ENCODE measurements around the gene NR2F6.
"Not testable (repeated sequence)": the region's sequence is repeated elsewhere in the genome, so short reads cannot be mapped to it uniquely, and the experiment has no call there.

NR2F6 gene

GRCh38 chr19:17194608-17195007 is 51.1 kb downstream of the NR2F6 start:
- no peaks in the 10 kb centered on the region for H4K20me1 ChIP-seq (ENCODE audit: insufficient read depth)
- no peak overlapping the region for H3K27ac ChIP-seq
- H2AFZ ChIP-seq (ENCODE audit: low read depth) = no peak overlapping the region
- no peak overlapping the region for H3K4me3 ChIP-seq (IDR thresholded peaks at IDR 0.05; ENCODE audit: insufficient read depth, low read depth, low read length)
- no peaks in the 10 kb centered on the region for H3K36me3 ChIP-seq (ENCODE audit: insufficient read depth)
- no peaks in the 10 kb centered on the region for H3K27me3 ChIP-seq (ENCODE audit: insufficient read depth, low read depth)
- H3K4me2 ChIP-seq = no peak overlapping the region
- TF ChIP-seq CTCF (conservative IDR thresholded peaks at IDR 0.05; ENCODE audit: low read depth, low read length) = no peak
- no peak overlapping the region for H3K9ac ChIP-seq
- no peaks in the 10 kb centered on the region for H3K79me2 ChIP-seq (ENCODE audit: insufficient read depth, low read depth)
- no peaks in the 10 kb centered on the region for H3K4me1 ChIP-seq (ENCODE audit: low read depth, poor library complexity, severe bottlenecking)

- H3K79me2 ChIP-seq (ENCODE audit: insufficient read depth, low read depth) = no peaks in the 10 kb centered on the region
- no peak for TF ChIP-seq CTCF (conservative IDR thresholded peaks at IDR 0.05; ENCODE audit: low read depth, low read length)
- H3K36me3 ChIP-seq (ENCODE audit: insufficient read depth) = no peaks in the 10 kb centered on the region
- no peaks in the 10 kb centered on the region for H4K20me1 ChIP-seq (ENCODE audit: insufficient read depth)
- no peak overlapping the region for H3K27ac ChIP-seq
- H2AFZ ChIP-seq (ENCODE audit: low read depth) = no peak overlapping the region
- H3K4me2 ChIP-seq = no peak overlapping the region
- H3K4me1 ChIP-seq (ENCODE audit: low read depth, poor library complexity, severe bottlenecking) = no peaks in the 10 kb centered on the region
- no peaks in the 10 kb centered on the region for H3K27me3 ChIP-seq (ENCODE audit: insufficient read depth, low read depth)
- H3K9ac ChIP-seq = no peak overlapping the region
- no peak overlapping the region for H3K4me3 ChIP-seq (IDR thresholded peaks at IDR 0.05; ENCODE audit: insufficient read depth, low read depth, low read length)
Observed at GRCh38 chr19:17192751-17193150, 53.0 kb downstream of the NR2F6 start.

- H2AFZ ChIP-seq (ENCODE audit: low read depth); H4K20me1 ChIP-seq (ENCODE audit: insufficient read depth); H3K27me3 ChIP-seq (ENCODE audit: insufficient read depth, low read depth); H3K4me3 ChIP-seq (IDR thresholded peaks at IDR 0.05; ENCODE audit: insufficient read depth, low read depth, low read length); H3K9ac ChIP-seq; H3K27ac ChIP-seq; H3K4me1 ChIP-seq (ENCODE audit: low read depth, poor library complexity, severe bottlenecking); H3K36me3 ChIP-seq (ENCODE audit: insufficient read depth); H3K79me2 ChIP-seq (ENCODE audit: insufficient read depth, low read depth); H3K4me2 ChIP-seq: not testable (repeated sequence)
Observed at GRCh38 chr19:17191736-17192135, 54.0 kb downstream of the NR2F6 start.

- Histone ChIP-seq H3K27me3 (ENCODE audit: insufficient read depth, low read depth) (no peaks in the 10 kb centered on the region), H3K27ac (no peak overlapping the region), H4K20me1 (ENCODE audit: insufficient read depth) (no peaks in the 10 kb centered on the region), H2AFZ (ENCODE audit: low read depth) (no peak overlapping the region), H3K4me1 (ENCODE audit: low read depth, poor library complexity, severe bottlenecking) (peaks cover 8% of the 10 kb centered on the region), H3K4me3 (IDR thresholded peaks at IDR 0.05; ENCODE audit: insufficient read depth, low read depth, low read length) (no peak overlapping the region), H3K36me3 (ENCODE audit: insufficient read depth) (no peaks in the 10 kb centered on the region), H3K9ac (no peak overlapping the region), H3K4me2 (no peak overlapping the region), H3K79me2 (ENCODE audit: insufficient read depth, low read depth) (no peaks in the 10 kb centered on the region)
- no peak for TF ChIP-seq CTCF (conservative IDR thresholded peaks at IDR 0.05; ENCODE audit: low read depth, low read length)
Observed at GRCh38 chr19:17185590-17185989, 60.1 kb downstream of the NR2F6 start.

GRCh38 chr19:17184371-17184841 is 61.3 kb downstream of the NR2F6 start:
- no peak overlapping the region for H3K27ac ChIP-seq
- no peak overlapping the region for H3K4me3 ChIP-seq (IDR thresholded peaks at IDR 0.05; ENCODE audit: insufficient read depth, low read depth, low read length)
- H3K4me1 ChIP-seq (ENCODE audit: low read depth, poor library complexity, severe bottlenecking) = peaks cover 8% of the 10 kb centered on the region
- no peaks in the 10 kb centered on the region for H3K79me2 ChIP-seq (ENCODE audit: insufficient read depth, low read depth)
- TF ChIP-seq CTCF (conservative IDR thresholded peaks at IDR 0.05; ENCODE audit: low read depth, low read length) = no peak
- no peaks in the 10 kb centered on the region for H3K36me3 ChIP-seq (ENCODE audit: insufficient read depth)
- H3K4me2 ChIP-seq = no peak overlapping the region
- H4K20me1 ChIP-seq (ENCODE audit: insufficient read depth) = no peaks in the 10 kb centered on the region
- H3K9ac ChIP-seq = no peak overlapping the region
- H2AFZ ChIP-seq (ENCODE audit: low read depth) = no peak overlapping the region
- no peaks in the 10 kb centered on the region for H3K27me3 ChIP-seq (ENCODE audit: insufficient read depth, low read depth)

All from KMS-11 (cell line).